SU-DHL-6 (cell line): ENCODE results near the gene KRTAP9-2.

Experiments
- H2AFZ ChIP-seq: fragments of 200-600 bp; sonication (generic); 2 replicates; pipeline ENCODE4 v1.6.1; 2014; ENCODE audit warnings: low read depth, mild to moderate bottlenecking, moderate library complexity, mixed read lengths, antibody characterized with exemption, low read length; ENCODE audit not compliant: severe bottlenecking
- H3F3A ChIP-seq: fragments of 200-600 bp; shearing (Covaris generic); 2 replicates; pipeline ENCODE4 v1.6.0; 2016; ENCODE audit warnings: antibody characterized with exemption, mild to moderate bottlenecking; ENCODE audit not compliant: insufficient read depth
- H3K27ac ChIP-seq: fragments of 200-600 bp; sonication (generic); 2 replicates; pipeline ENCODE4 v1.5.1; 2016; ENCODE audit warnings: low read depth, mild to moderate bottlenecking, low read length, moderate library complexity, mixed read lengths
- H3K27me3 ChIP-seq: fragments of 200-600 bp; sonication (generic), shearing (Covaris generic); 2 replicates; pipeline ENCODE4 v1.6.0; 2014; ENCODE audit warnings: mild to moderate bottlenecking, low read length
- H3K36me3 ChIP-seq: fragments of 200-600 bp; sonication (generic); 2 replicates; pipeline ENCODE4 v1.6.1; 2014; ENCODE audit warnings: mild to moderate bottlenecking, low read length, mixed read lengths
- H3K4me2 ChIP-seq: fragments of 300-600, 200-600 bp; shearing (Covaris generic), sonication (generic); 2 replicates; pipeline ENCODE4 v1.6.0; 2014; ENCODE audit warnings: low read length, low read depth, mild to moderate bottlenecking; ENCODE audit not compliant: poor library complexity, severe bottlenecking
- H3K4me3 ChIP-seq: fragments of 200-600 bp; sonication (generic); 2 replicates; pipeline ENCODE4 v1.5.1; 2014; ENCODE audit warnings: antibody characterized with exemption, low read length, mild to moderate bottlenecking, mixed read lengths; ENCODE audit not compliant: insufficient read depth, poor library complexity, severe bottlenecking
- H3K79me2 ChIP-seq: fragments of 200-600 bp; sonication (generic); 2 replicates; pipeline ENCODE4 v1.6.1; 2014; ENCODE audit warnings: mild to moderate bottlenecking, low read length, moderate library complexity; ENCODE audit not compliant: insufficient read depth
- H3K9ac ChIP-seq: fragments of 200-600 bp; sonication (generic); 2 replicates; pipeline ENCODE4 v1.7.0; 2014; ENCODE audit warnings: mild to moderate bottlenecking, low read length
- H3K9me2 ChIP-seq: fragments of 200-600 bp; sonication (generic); replicated peaks from 2 replicates; pipeline ENCODE4 v1.6.1; 2014; ENCODE audit warnings: low read length; ENCODE audit not compliant: insufficient read depth
- H3K9me3 ChIP-seq: fragments of 200-600 bp; sonication (generic); 2 replicates; pipeline ENCODE4 v1.6.1; 2014; ENCODE audit warnings: low read length, mixed read lengths; ENCODE audit not compliant: insufficient read depth
- H4K20me1 ChIP-seq: fragments of 200-600 bp; sonication (generic); 2 replicates; pipeline ENCODE4 v1.6.1; 2014; ENCODE audit warnings: low read depth, mild to moderate bottlenecking, antibody characterized with exemption, low read length, moderate library complexity, mixed read lengths
- EZH2phosphoT487 ChIP-seq: fragments of 200-600 bp; sonication (generic), shearing (Covaris generic); conservative IDR thresholded peaks from 2 replicates; pipeline ENCODE4 v1.6.1; 2018; ENCODE audit warnings: mild to moderate bottlenecking, antibody characterized with exemption, low read length, moderate library complexity, mixed read lengths
- TF ChIP-seq, protein P1 (sequence below): fragments of 200-600 bp; sonication (generic); IDR thresholded peaks from one replicate; pipeline ENCODE4 v1.5.1; 2017; ENCODE audit warnings: antibody characterized with exemption, mild to moderate bottlenecking, low read length, moderate library complexity; ENCODE audit not compliant: insufficient read depth, poor library complexity, severe bottlenecking

Gene KRTAP9-2

DNA sequence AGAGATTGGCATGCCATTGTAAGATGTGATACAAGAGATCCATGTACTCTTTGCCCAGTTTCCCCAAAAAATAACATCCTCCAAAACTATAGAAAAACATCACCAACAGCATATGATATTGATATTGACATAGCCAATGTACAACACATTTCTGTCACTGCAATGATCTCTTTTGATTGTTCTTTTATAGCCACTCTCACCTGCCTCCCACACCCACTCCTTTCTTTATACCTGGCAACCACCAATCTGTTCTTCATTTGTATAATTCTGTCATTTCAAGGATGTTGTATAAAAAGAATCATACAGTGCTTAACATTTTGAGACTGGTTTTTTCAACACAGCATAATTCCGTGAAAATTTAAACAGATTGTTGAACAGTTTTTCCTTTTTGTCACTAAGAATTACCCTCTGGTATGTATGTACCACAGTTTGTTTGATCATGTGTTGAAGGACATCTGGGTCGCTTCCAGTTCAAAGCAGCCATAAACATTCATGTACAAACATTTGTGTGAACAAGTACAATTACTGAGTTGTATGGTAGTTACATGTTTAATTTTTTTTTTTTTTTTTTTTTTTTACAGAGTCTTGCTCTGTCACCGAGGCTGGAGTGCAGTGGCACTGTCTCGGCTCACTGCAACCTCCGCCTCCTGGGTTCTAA is 26.9 kb upstream of the KRTAP9-2 start:
- no peak overlapping the region for H2AFZ ChIP-seq
- no peaks in the 10 kb centered on the region for H3K9me2 ChIP-seq
- H4K20me1 ChIP-seq: no peaks in the 10 kb centered on the region
- TF ChIP-seq, protein P1, sequence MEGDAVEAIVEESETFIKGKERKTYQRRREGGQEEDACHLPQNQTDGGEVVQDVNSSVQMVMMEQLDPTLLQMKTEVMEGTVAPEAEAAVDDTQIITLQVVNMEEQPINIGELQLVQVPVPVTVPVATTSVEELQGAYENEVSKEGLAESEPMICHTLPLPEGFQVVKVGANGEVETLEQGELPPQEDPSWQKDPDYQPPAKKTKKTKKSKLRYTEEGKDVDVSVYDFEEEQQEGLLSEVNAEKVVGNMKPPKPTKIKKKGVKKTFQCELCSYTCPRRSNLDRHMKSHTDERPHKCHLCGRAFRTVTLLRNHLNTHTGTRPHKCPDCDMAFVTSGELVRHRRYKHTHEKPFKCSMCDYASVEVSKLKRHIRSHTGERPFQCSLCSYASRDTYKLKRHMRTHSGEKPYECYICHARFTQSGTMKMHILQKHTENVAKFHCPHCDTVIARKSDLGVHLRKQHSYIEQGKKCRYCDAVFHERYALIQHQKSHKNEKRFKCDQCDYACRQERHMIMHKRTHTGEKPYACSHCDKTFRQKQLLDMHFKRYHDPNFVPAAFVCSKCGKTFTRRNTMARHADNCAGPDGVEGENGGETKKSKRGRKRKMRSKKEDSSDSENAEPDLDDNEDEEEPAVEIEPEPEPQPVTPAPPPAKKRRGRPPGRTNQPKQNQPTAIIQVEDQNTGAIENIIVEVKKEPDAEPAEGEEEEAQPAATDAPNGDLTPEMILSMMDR: no peak
- TF ChIP-seq EZH2phosphoT487: no peak
- H3F3A ChIP-seq: no peaks in the 10 kb centered on the region
- no peak overlapping the region for H3K4me2 ChIP-seq
- H3K27ac ChIP-seq: no peak overlapping the region
- no peak overlapping the region for H3K4me3 ChIP-seq
- no peak overlapping the region for H3K9ac ChIP-seq
- H3K36me3 ChIP-seq: no peaks in the 10 kb centered on the region
- no peaks in the 10 kb centered on the region for H3K27me3 ChIP-seq
- H3K9me3 ChIP-seq: no peaks in the 10 kb centered on the region
- H3K79me2 ChIP-seq: no peaks in the 10 kb centered on the region

DNA sequence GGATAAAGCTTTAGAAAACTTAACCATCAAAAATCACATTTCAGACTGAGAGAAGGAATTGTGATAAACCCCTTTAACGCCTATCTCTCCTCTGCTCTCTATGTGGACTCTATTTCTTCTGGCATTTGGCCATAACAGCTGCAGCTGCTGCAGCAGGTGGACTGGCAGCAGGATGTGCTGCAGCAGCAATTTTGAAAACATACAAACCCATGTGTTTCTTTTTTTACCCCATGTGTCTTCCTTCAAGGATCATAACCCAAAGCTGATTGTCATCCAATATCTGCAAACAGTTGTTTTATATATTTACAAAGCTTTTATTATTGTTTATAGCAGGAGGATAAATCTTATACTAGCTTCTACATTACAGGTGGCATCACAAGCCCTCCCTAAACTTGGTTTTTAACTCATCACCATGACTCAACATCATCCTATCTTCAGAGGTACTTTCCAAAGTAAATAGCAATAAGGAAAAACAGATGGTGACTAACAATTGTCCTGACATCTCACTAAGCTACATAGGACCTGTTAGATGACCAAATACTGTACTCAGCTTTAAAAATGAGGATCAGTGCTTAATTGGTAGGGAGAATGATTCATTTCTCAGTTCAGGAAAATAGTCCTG is 14.5 kb upstream of the KRTAP9-2 start:
- Histone ChIP-seq H3K79me2 (no peaks in the 10 kb centered on the region), H3K9ac (no peak overlapping the region), H3K4me2 (no peak overlapping the region), H3K4me3 (no peak overlapping the region), H3K9me2 (no peaks in the 10 kb centered on the region), H4K20me1 (no peaks in the 10 kb centered on the region), H3F3A (no peaks in the 10 kb centered on the region), H3K9me3 (no peaks in the 10 kb centered on the region), H3K27me3 (no peaks in the 10 kb centered on the region), H3K27ac (no peak overlapping the region), H3K36me3 (no peaks in the 10 kb centered on the region), H2AFZ (no peak overlapping the region)
- TF ChIP-seq EZH2phosphoT487: no peak
- TF ChIP-seq, protein P1: no peak

DNA sequence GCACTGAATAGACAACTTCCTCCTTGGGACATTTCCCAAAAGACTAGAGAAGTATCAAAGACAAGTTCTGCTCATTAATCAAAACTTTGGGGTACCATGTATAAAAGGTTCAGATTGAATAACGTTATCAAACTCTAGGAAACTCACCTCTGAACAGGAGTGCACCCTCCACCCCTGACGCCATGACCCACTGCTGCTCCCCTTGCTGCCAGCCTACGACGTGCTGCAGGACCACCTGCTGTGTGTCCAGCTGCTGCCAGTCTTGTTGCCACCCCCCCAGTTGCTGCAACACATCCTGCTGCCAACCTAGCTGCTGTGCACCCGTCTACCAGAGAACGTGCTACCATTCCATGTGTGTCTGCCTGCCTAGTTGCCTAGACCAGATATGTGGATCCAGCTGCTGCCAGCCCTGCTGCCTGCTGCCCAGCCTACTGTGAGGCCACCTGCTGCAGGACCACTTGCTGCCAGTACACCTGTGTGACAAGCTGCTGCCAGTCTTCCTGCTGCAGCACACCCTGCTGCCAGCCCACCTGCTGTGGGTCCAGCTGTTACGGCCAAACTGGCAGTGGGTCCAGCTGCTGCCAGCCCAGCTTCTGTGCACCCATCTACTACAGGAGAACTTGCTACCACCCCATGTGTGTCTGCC is 13.8 kb upstream of the KRTAP9-2 start:
- no peaks in the 10 kb centered on the region for H3K36me3 ChIP-seq
- no peaks in the 10 kb centered on the region for H3F3A ChIP-seq
- no peak overlapping the region for H3K4me3 ChIP-seq
- TF ChIP-seq EZH2phosphoT487: no peak
- TF ChIP-seq, protein P1: no peak
- no peaks in the 10 kb centered on the region for H3K27me3 ChIP-seq
- no peaks in the 10 kb centered on the region for H4K20me1 ChIP-seq
- H3K27ac ChIP-seq: no peak overlapping the region
- H3K9me3 ChIP-seq: no peaks in the 10 kb centered on the region
- H2AFZ ChIP-seq: no peak overlapping the region
- H3K9ac ChIP-seq: no peak overlapping the region
- H3K9me2 ChIP-seq: no peaks in the 10 kb centered on the region
- no peaks in the 10 kb centered on the region for H3K79me2 ChIP-seq
- H3K4me2 ChIP-seq: no peak overlapping the region
